ENCODE measurements around the gene ERICH6.

Gene ERICH6

DNA sequence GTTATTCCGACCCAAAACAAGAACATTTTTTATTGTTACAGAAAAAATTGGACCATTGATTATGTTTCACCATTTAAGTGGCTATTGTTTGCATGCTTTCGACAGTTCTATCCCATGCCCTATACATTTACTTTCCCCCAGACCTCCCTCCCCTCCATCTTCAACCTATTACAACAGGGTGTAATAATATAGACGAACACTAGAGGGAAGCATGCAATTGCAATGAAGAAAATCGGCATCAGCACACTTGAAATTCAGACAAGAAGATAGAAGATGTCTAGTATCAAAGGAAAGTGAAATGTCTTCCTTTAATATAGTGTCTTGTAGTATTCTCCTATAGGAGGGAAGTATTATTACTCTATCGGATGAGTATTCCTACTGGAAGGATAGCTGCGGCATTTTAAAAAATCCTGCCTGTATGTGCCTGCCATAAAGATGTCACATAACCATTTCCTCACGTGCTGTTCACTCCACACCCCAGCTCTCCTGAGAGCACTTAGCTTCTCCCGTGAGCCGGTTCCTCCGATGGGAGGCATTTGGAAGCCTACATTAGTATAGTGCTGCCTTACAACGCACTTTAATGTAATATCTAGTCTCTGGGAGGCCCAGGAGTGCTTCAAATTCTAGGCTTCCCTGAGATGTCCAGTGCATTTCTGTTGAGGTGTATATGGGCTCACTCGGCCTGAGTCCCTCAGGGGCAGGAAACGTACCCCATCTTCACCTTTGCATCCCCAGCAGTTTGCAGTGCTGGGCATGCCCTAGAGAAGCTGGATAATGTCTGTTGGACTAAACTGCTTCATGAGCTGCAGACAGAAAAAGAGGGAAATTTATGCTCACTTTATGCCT, 17.8 kb upstream of the ERICH6 start:
- Histone ChIP-seq H3K4me3 (ENCODE audit: low read depth, low read length) (no peak overlapping the region), H3K27ac (ENCODE audit: extremely low read depth, low read depth, low read length) (no peak overlapping the region), H3K9me3 (ENCODE audit: control insufficient read depth, insufficient read depth, low read depth, low read length) (no peaks in the 10 kb centered on the region), H3K36me3 (ENCODE audit: control insufficient read depth in 2 of 2, insufficient read depth in 1 of 2, low read length in 2 of 2) (no peaks in the 10 kb centered on the region), H3K4me1 (ENCODE audit: control insufficient read depth, insufficient read depth, low read length) (no peaks in the 10 kb centered on the region; the same call in 1 of the 2 replicates)
- POLR2A ChIA-PET: interaction anchor here (1.6 kb wide), 2 partner anchors 40 to 42 kb away, joined by 4 read pairs; no protein-coding TSS in a partner anchor
- TF ChIP-seq ZNF660 (tag by site-specific recombination; IDR thresholded peaks at IDR 0.05): 0 out of 2 replicates have a peak, but pooled peaks have one; percentile 27
- peak; percentile 68 for TF ChIP-seq ZNF654 (tag by site-specific recombination; IDR thresholded peaks at IDR 0.05; ENCODE audit: low read depth)
- no peak for TF ChIP-seq EGR2 (tag by site-specific recombination; IDR thresholded peaks at IDR 0.05; ENCODE audit: low read depth)
- CTCF ChIA-PET: interaction anchor here (0.6 to 3.5 kb wide), 24 partner anchors 8 to 425 kb away, joined by 3 to 22 read pairs (median 4); partner anchors contain the start of gene SELENOT

DNA sequence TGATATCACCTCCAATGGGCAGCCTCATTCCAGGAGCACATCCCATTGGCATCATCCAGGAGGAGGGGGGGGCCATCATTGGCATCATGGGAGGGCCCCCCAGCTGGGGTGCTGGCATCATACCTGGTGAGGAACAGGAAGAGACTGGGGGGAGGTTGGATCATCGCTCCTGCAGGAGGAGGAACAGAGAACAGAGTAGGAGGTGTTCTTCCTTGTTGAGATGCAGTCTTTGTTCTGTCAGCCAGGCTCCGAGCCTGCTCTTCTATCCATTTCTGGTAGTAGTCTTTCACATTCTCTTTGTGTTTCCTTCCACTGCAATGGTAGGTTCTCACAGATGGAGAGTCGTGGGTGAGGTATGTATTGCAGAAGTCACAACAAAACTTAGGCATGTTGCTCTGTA, 16.7 kb upstream of the ERICH6 start:
- TF ChIP-seq EGR2 (tag by site-specific recombination; IDR thresholded peaks at IDR 0.05; ENCODE audit: low read depth) (no peak), ZXDB (tag by site-specific recombination; IDR thresholded peaks at IDR 0.05) (no peak), PRDM1 (tag by site-specific recombination; IDR thresholded peaks at IDR 0.05) (no peak), ZNF837 (tag by site-specific recombination; IDR thresholded peaks at IDR 0.05) (no peak), ZNF354C (tag by site-specific recombination; IDR thresholded peaks at IDR 0.05; ENCODE audit: borderline replicate concordance, low read depth) (no peak)
- H3K9me3 ChIP-seq (ENCODE audit: control insufficient read depth, insufficient read depth, low read depth, low read length): no peaks in the 10 kb centered on the region
- no peak overlapping the region for H3K4me3 ChIP-seq (ENCODE audit: low read depth, low read length)
- H3K36me3 ChIP-seq (ENCODE audit: control insufficient read depth in 2 of 2, insufficient read depth in 1 of 2, low read length in 2 of 2): no peaks in the 10 kb centered on the region
- no peaks in the 10 kb centered on the region; the same call in 1 of the 2 replicates for H3K4me1 ChIP-seq (ENCODE audit: control insufficient read depth, insufficient read depth, low read length)
- CTCF ChIA-PET: interaction anchor here (0.6 to 3.5 kb wide), 8 partner anchors 9 to 423 kb away, joined by 3 to 22 read pairs (median 7); no protein-coding TSS in a partner anchor
- POLR2A ChIA-PET: no interaction called here
- no peak overlapping the region for H3K27ac ChIP-seq (ENCODE audit: extremely low read depth, low read depth, low read length)

DNA sequence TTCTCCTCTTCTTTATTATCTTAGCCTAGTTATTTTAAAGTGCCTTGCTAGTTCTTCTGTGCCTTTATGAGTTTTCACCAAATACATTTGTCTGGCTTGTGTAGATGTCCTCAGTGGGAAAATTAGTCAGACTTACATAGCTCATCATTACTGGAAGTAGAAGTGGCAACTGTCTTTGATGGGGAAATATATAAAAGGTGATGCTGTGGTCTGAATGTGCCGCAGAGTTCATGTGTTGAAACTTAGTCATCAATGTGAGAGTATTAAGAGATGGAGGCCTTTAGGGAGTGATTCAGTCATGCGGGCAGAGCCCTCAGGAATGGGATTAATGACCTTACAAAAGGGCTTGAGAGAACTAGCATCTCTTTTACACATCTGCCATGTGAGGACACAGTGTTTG, 6.4 kb upstream of the ERICH6 start:
- no peak for TF ChIP-seq ZNF354C (tag by site-specific recombination; IDR thresholded peaks at IDR 0.05; ENCODE audit: borderline replicate concordance, low read depth)
- no peak for TF ChIP-seq ZNF623 (tag by site-specific recombination; IDR thresholded peaks at IDR 0.05)
- no peak for TF ChIP-seq ZNF2 (tag by site-specific recombination; IDR thresholded peaks at IDR 0.05)
- TF ChIP-seq, protein P1, sequence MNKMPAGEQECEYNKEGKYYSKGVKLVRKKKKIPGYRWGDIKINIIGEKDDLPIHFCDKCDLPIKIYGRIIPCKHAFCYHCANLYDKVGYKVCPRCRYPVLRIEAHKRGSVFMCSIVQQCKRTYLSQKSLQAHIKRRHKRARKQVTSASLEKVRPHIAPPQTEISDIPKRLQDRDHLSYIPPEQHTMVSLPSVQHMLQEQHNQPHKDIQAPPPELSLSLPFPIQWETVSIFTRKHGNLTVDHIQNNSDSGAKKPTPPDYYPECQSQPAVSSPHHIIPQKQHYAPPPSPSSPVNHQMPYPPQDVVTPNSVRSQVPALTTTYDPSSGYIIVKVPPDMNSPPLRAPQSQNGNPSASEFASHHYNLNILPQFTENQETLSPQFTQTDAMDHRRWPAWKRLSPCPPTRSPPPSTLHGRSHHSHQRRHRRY (tag by site-specific recombination; IDR thresholded peaks at IDR 0.05): no peak
- TF ChIP-seq GLI2 (tag by site-specific recombination; IDR thresholded peaks at IDR 0.05; ENCODE audit: borderline replicate concordance, low read depth): no peak
- no peak for TF ChIP-seq ZNF121 (tag by site-specific recombination; IDR thresholded peaks at IDR 0.05)
- no peak for TF ChIP-seq ZNF175 (tag by site-specific recombination; IDR thresholded peaks at IDR 0.05)
- no peak for TF ChIP-seq ZNF792 (tag by site-specific recombination; IDR thresholded peaks at IDR 0.05)
- TF ChIP-seq, protein P2, sequence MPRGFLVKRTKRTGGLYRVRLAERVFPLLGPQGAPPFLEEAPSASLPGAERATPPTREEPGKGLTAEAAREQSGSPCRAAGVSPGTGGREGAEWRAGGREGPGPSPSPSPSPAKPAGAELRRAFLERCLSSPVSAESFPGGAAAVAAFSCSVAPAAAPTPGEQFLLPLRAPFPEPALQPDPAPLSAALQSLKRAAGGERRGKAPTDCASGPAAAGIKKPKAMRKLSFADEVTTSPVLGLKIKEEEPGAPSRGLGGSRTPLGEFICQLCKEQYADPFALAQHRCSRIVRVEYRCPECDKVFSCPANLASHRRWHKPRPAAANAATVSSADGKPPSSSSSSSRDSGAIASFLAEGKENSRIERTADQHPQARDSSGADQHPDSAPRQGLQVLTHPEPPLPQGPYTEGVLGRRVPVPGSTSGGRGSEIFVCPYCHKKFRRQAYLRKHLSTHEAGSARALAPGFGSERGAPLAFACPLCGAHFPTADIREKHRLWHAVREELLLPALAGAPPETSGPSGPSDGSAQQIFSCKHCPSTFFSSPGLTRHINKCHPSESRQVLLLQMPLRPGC (tag by site-specific recombination; IDR thresholded peaks at IDR 0.05): no peak
- no peak for TF ChIP-seq ZFP69B (tag by site-specific recombination; IDR thresholded peaks at IDR 0.05)
- TF ChIP-seq ZNF292 (tag by site-specific recombination; IDR thresholded peaks at IDR 0.05; ENCODE audit: borderline replicate concordance, low read depth): no peak
- TF ChIP-seq, protein P3, sequence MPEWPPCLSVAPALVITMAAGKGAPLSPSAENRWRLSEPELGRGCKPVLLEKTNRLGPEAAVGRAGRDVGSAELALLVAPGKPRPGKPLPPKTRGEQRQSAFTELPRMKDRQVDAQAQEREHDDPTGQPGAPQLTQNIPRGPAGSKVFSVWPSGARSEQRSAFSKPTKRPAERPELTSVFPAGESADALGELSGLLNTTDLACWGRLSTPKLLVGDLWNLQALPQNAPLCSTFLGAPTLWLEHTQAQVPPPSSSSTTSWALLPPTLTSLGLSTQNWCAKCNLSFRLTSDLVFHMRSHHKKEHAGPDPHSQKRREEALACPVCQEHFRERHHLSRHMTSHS (tag by site-specific recombination; IDR thresholded peaks at IDR 0.05): no peak
- TF ChIP-seq IKZF3 (tag by site-specific recombination; IDR thresholded peaks at IDR 0.05): no peak
- no peak for TF ChIP-seq ZBTB8A (tag by site-specific recombination; IDR thresholded peaks at IDR 0.05)
- CTCF ChIA-PET: no interaction called here
- Histone ChIP-seq H3K4me1 (ENCODE audit: control insufficient read depth, insufficient read depth, low read length) (no peaks in the 10 kb centered on the region), H3K27ac (ENCODE audit: extremely low read depth, low read depth, low read length) (no peak overlapping the region), H3K36me3 (ENCODE audit: control insufficient read depth in 2 of 2, insufficient read depth in 1 of 2, low read length in 2 of 2) (peaks cover 0 to 12% of the 10 kb centered on the region in 2 experiments; a peak in 1 of 3 replicates), H3K9me3 (ENCODE audit: control insufficient read depth, insufficient read depth, low read depth, low read length) (no peaks in the 10 kb centered on the region), H3K4me3 (ENCODE audit: low read depth, low read length) (no peak overlapping the region)
- POLR2A ChIA-PET: no interaction called here
